Measurements from ENCODE around the gene PLEKHA6. TPM values are rescaled to one million over a fixed set of nuclear protein-coding genes. Genes with fewer than 3 reads are reported as not detected.

Gene PLEKHA6
- total RNA-seq, 1 experiment from 2014 or later: 2.1 TPM

DNA sequence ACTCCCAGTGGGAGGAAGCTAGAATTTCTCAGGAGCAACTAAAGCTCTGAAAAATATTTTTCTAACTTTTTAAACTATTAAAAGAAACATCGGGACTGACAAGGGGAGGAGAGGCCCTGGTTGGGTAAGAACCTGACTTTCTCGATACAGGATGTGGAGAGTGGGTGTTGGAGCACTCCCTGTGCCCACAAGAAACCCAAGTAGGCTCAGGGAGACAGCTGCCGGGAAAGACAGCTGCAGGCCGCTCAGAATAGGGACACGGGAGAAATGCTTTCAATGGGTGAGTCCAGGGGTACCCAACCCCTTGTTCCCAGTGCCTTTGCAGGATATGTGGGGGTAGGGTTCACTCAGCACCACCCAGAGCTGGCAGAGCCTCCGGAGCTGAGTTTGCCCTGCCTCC lies 43.6 kb downstream of the PLEKHA6 start:
- no peak overlapping the region for H3K56ac ChIP-seq (ENCODE audit: insufficient read length, low read depth, low read length)
- no peak overlapping the region for H3K27ac Mint-ChIP-seq
- H3K14ac ChIP-seq (ENCODE audit: insufficient read depth, low read length): no peak overlapping the region
- no peak overlapping the region for H3K18ac ChIP-seq (ENCODE audit: insufficient read length, low read depth, low read length)
- no peaks in the 10 kb centered on the region for H3K9me3 Mint-ChIP-seq
- no peak for DNase-seq
- H3K27me3 ChIP-seq (ENCODE audit: insufficient read depth, low read length): no peaks in the 10 kb centered on the region
- H3K9me3 ChIP-seq (ENCODE audit: control insufficient read depth, low read depth, low read length): no peaks in the 10 kb centered on the region
- no peak overlapping the region for H4K5ac ChIP-seq (ENCODE audit: insufficient read length, low read depth, low read length)
- no peak overlapping the region for H4K91ac ChIP-seq (ENCODE audit: insufficient read length, low read depth, low read length)
- no peak overlapping the region for H2BK12ac ChIP-seq (ENCODE audit: insufficient read length, low read depth, low read length)
- no peak overlapping the region for H2BK5ac ChIP-seq (ENCODE audit: insufficient read length, low read length)
- no peak overlapping the region for H3K4ac ChIP-seq (ENCODE audit: low read depth, low read length)
- no peak overlapping the region for H2BK120ac ChIP-seq (ENCODE audit: low read depth, low read length, poor library complexity, severe bottlenecking)
- no CpG with 5 or more reads among the region's 6 CpGs for WGBS (ENCODE audit: extremely low coverage, insufficient read length, low lambda C conversion rate)
- H2AK5ac ChIP-seq (ENCODE audit: insufficient read length, low read length): no peak overlapping the region
- H3K4me1 Mint-ChIP-seq: peaks cover 17 to 18% of the 10 kb centered on the region in 2 experiments
- H3K36me3 Mint-ChIP-seq (ENCODE audit: insufficient read depth in 1 of 3, low read depth in 3 of 3): no peaks in the 10 kb centered on the region
- H3K27me3 Mint-ChIP-seq (ENCODE audit: low read depth): no peaks in the 10 kb centered on the region; the same call in none of the 2 replicates
- no peaks in the 10 kb centered on the region for H4K20me1 ChIP-seq (ENCODE audit: control insufficient read depth, insufficient read depth, insufficient read length)
- no peak overlapping the region for H3K4me3 Mint-ChIP-seq
- H4K8ac ChIP-seq (replicated peaks; ENCODE audit: insufficient read length, low read depth, low read length): no peak overlapping the region
- H2BK20ac ChIP-seq (ENCODE audit: low read depth, low read length, poor library complexity, severe bottlenecking): no peak overlapping the region
- H3K23me2 ChIP-seq (ENCODE audit: insufficient read length, low read depth, low read length, poor library complexity, severe bottlenecking): no peaks in the 10 kb centered on the region
- H3T11ph ChIP-seq (ENCODE audit: low read length): no peak overlapping the region
- no peak overlapping the region for H3K9ac ChIP-seq (ENCODE audit: extremely low read depth, insufficient read length, low read length)
- no peak overlapping the region for H2AFZ ChIP-seq (ENCODE audit: low read length)
- no peak overlapping the region for H3K4me2 ChIP-seq (ENCODE audit: insufficient read depth, insufficient read length, low read length)
- H3K4me1 ChIP-seq (ENCODE audit: insufficient read depth, low read length): peaks cover 4% of the 10 kb centered on the region
- TF ChIP-seq, protein P1, sequence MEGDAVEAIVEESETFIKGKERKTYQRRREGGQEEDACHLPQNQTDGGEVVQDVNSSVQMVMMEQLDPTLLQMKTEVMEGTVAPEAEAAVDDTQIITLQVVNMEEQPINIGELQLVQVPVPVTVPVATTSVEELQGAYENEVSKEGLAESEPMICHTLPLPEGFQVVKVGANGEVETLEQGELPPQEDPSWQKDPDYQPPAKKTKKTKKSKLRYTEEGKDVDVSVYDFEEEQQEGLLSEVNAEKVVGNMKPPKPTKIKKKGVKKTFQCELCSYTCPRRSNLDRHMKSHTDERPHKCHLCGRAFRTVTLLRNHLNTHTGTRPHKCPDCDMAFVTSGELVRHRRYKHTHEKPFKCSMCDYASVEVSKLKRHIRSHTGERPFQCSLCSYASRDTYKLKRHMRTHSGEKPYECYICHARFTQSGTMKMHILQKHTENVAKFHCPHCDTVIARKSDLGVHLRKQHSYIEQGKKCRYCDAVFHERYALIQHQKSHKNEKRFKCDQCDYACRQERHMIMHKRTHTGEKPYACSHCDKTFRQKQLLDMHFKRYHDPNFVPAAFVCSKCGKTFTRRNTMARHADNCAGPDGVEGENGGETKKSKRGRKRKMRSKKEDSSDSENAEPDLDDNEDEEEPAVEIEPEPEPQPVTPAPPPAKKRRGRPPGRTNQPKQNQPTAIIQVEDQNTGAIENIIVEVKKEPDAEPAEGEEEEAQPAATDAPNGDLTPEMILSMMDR (conservative IDR thresholded peaks at IDR 0.05): no peak
- no peak overlapping the region for H2BK15ac ChIP-seq (ENCODE audit: low read depth, low read length)
- no peak overlapping the region for H3K27ac ChIP-seq (ENCODE audit: insufficient read length, low read depth, low read length)
- no peaks in the 10 kb centered on the region for H3K79me2 ChIP-seq (ENCODE audit: insufficient read depth, low read length)
- H3K79me1 ChIP-seq (ENCODE audit: insufficient read depth, low read depth, low read length, poor library complexity, severe bottlenecking): no peaks in the 10 kb centered on the region
- no peak overlapping the region for H3K23ac ChIP-seq (ENCODE audit: insufficient read length, low read depth, low read length)
